Neural cell (in vitro differentiated cells): ENCODE data around the gene SLC6A6. TPM values are rescaled to one million over a fixed set of nuclear protein-coding genes. Genes with fewer than 3 reads are reported as not detected.

Source experiments
- H2AFZ ChIP-seq: fragments of 200-600, 300-800 bp; sonication (generic), shearing (Covaris generic); 2 replicates; pipeline ENCODE4 v1.6.0; 2014; ENCODE audit warnings: low read depth, mild to moderate bottlenecking, antibody characterized with exemption, low read length, moderate library complexity
- H3F3A ChIP-seq: fragments of 200-600 bp; shearing (Covaris generic); 2 replicates; pipeline ENCODE4 v1.6.1; 2016; ENCODE audit warnings: mild to moderate bottlenecking, moderate library complexity, mixed read lengths, antibody characterized with exemption, low read length; ENCODE audit not compliant: insufficient read depth, poor library complexity, severe bottlenecking
- H3K27ac ChIP-seq: fragments of 200-600, 300-800 bp; sonication (generic), shearing (Covaris generic); 2 replicates; pipeline ENCODE4 v1.5.1; 2014; ENCODE audit warnings: mild to moderate bottlenecking, low read length, moderate library complexity
- H3K27me3 ChIP-seq: fragments of 300-800, 200-600 bp; sonication (generic), shearing (Covaris generic); 2 replicates; pipeline ENCODE4 v1.6.0; 2014; ENCODE audit warnings: mild to moderate bottlenecking, low read depth, low read length, moderate library complexity; ENCODE audit not compliant: insufficient read depth
- H3K36me3 ChIP-seq: fragments of 300-800, 200-600 bp; sonication (generic), shearing (Covaris generic); 2 replicates; pipeline ENCODE4 v1.5.1; 2014; ENCODE audit warnings: mild to moderate bottlenecking, antibody characterized with exemption, low read length, moderate library complexity; ENCODE audit not compliant: insufficient read depth
- H3K4me2 ChIP-seq: fragments of 300-800, 200-600 bp; sonication (generic), shearing (Covaris generic); 2 replicates; pipeline ENCODE4 v1.6.0; 2014; ENCODE audit warnings: mild to moderate bottlenecking, low read length
- H3K4me3 ChIP-seq: fragments of 300-800, 200-600 bp; sonication (generic), shearing (Covaris generic); 2 replicates; pipeline ENCODE4 v1.5.1; 2014; ENCODE audit warnings: mild to moderate bottlenecking, low read length, moderate library complexity
- H3K79me2 ChIP-seq: fragments of 200-600 bp; shearing (Covaris generic); replicated peaks from 2 replicates; pipeline ENCODE4 v1.6.0; 2014; ENCODE audit warnings: mild to moderate bottlenecking, low read length, moderate library complexity; ENCODE audit not compliant: insufficient read depth
- H3K9ac ChIP-seq: fragments of 300-800, 200-600 bp; sonication (generic), shearing (Covaris generic); 2 replicates; pipeline ENCODE4 v1.6.1; 2016; ENCODE audit warnings: mild to moderate bottlenecking, low read length, mixed read lengths
- H3K9me2 ChIP-seq: fragments of 200-600 bp; shearing (Covaris generic); 2 replicates; pipeline ENCODE4 v1.6.1; 2016; ENCODE audit warnings: mild to moderate bottlenecking, low read length, mixed read lengths; ENCODE audit not compliant: insufficient read depth
- H3K9me3 ChIP-seq: fragments of 200-600, 300-800 bp; sonication (generic), shearing (Covaris generic); 2 replicates; pipeline ENCODE4 v1.6.1; 2016; ENCODE audit warnings: mild to moderate bottlenecking, mixed run types, low read length, moderate library complexity, mixed read lengths
- H4K20me1 ChIP-seq: fragments of 200-600 bp; shearing (Covaris generic); 2 replicates; pipeline ENCODE4 v1.6.1; 2016; ENCODE audit warnings: mild to moderate bottlenecking, mixed run types; ENCODE audit not compliant: insufficient read depth
- EP300 ChIP-seq: fragments of 450-650 bp; conservative IDR thresholded peaks from 2 replicates; pipeline ENCODE4 v1.6.1; 2014; ENCODE audit warnings: antibody characterized with exemption, mild to moderate bottlenecking, moderate library complexity; ENCODE audit not compliant: poor library complexity, severe bottlenecking
- EZH2 ChIP-seq: fragments of 200-600, 300-800 bp; shearing (Covaris generic), sonication (generic); IDR thresholded peaks from 2 replicates; pipeline ENCODE4 v1.6.1; 2014; ENCODE audit warnings: antibody characterized with exemption, low read length, borderline replicate concordance, mild to moderate bottlenecking; ENCODE audit not compliant: insufficient read depth, poor library complexity, severe bottlenecking
- MXI1 ChIP-seq: fragments of 450-650 bp; conservative IDR thresholded peaks from 2 replicates; pipeline ENCODE4 v1.6.1; 2014; ENCODE audit warnings: antibody characterized with exemption, mild to moderate bottlenecking; ENCODE audit not compliant: poor library complexity, severe bottlenecking
- POLR2AphosphoS5 ChIP-seq: IDR thresholded peaks from 2 replicates; pipeline ENCODE4 v1.6.1; 2012
- RAD21 ChIP-seq: fragments of 450-650 bp; conservative IDR thresholded peaks from 2 replicates; pipeline ENCODE4 v1.6.1; 2014; ENCODE audit warnings: antibody characterized with exemption, mild to moderate bottlenecking, moderate library complexity
- SMC3 ChIP-seq: fragments of 450-650 bp; conservative IDR thresholded peaks from 2 replicates; pipeline ENCODE4 v1.6.1; 2014; ENCODE audit warnings: antibody characterized with exemption, mild to moderate bottlenecking, moderate library complexity; ENCODE audit not compliant: poor library complexity
- TAF1 ChIP-seq: IDR thresholded peaks from 2 replicates; pipeline ENCODE4 v1.6.1; 2012; ENCODE audit warnings: low read depth
- polyA plus RNA-seq: library from polyadenylated mRNA; depleted of rRNA; stranded (reverse); fragments of >200 nt; gene quantifications from 2 replicates; pipeline ENCODE4 v1.2.3, GENCODE V29; 2014
- TF ChIP-seq, protein P1 (sequence below): fragments of 450-650 bp; IDR thresholded peaks from 2 replicates; pipeline ENCODE4 v1.5.1; 2014; ENCODE audit warnings: antibody characterized with exemption, mild to moderate bottlenecking, moderate library complexity; ENCODE audit not compliant: poor library complexity, severe bottlenecking
- TF ChIP-seq, protein P2 (sequence below): IDR thresholded peaks from 2 replicates; pipeline ENCODE4 v1.6.1; 2012; ENCODE audit warnings: borderline replicate concordance

Gene SLC6A6
- polyA plus RNA-seq, 1 donor from 2014 or later = 15.9 TPM

DNA sequence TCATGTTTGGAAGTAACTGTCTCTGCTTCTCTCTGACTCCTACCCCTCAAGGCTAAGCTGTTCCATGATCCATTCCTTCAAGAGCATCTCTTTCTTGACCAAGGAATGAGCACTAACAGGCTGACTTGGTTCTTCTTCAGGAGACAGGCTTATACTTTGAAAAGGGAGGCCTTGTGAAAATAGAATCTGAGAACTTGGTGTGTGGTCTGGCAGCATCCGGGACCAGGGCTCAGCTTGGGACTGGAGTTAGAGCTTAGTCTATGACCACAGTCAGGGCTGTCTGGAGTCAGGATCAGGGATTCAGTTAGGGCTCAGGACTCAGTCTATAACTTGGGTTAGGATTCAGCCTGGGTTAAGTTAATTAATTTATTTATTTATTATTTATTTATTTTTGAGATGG lies 44.9 kb upstream of the SLC6A6 start:
- Histone ChIP-seq H2AFZ (no peak overlapping the region), H3K4me3 (no peak overlapping the region), H3K9ac (no peak overlapping the region), H3K36me3 (no peaks in the 10 kb centered on the region), H3K27me3 (no peaks in the 10 kb centered on the region), H3F3A (no peaks in the 10 kb centered on the region), H3K9me2 (no peaks in the 10 kb centered on the region), H3K9me3 (no peaks in the 10 kb centered on the region), H3K4me2 (no peak overlapping the region), H4K20me1 (no peaks in the 10 kb centered on the region), H3K79me2 (no peaks in the 10 kb centered on the region), H3K27ac (no peak overlapping the region)
- no peak for TF ChIP-seq MXI1
- TF ChIP-seq, protein P1, sequence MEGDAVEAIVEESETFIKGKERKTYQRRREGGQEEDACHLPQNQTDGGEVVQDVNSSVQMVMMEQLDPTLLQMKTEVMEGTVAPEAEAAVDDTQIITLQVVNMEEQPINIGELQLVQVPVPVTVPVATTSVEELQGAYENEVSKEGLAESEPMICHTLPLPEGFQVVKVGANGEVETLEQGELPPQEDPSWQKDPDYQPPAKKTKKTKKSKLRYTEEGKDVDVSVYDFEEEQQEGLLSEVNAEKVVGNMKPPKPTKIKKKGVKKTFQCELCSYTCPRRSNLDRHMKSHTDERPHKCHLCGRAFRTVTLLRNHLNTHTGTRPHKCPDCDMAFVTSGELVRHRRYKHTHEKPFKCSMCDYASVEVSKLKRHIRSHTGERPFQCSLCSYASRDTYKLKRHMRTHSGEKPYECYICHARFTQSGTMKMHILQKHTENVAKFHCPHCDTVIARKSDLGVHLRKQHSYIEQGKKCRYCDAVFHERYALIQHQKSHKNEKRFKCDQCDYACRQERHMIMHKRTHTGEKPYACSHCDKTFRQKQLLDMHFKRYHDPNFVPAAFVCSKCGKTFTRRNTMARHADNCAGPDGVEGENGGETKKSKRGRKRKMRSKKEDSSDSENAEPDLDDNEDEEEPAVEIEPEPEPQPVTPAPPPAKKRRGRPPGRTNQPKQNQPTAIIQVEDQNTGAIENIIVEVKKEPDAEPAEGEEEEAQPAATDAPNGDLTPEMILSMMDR = no peak
- TF ChIP-seq, protein P2, sequence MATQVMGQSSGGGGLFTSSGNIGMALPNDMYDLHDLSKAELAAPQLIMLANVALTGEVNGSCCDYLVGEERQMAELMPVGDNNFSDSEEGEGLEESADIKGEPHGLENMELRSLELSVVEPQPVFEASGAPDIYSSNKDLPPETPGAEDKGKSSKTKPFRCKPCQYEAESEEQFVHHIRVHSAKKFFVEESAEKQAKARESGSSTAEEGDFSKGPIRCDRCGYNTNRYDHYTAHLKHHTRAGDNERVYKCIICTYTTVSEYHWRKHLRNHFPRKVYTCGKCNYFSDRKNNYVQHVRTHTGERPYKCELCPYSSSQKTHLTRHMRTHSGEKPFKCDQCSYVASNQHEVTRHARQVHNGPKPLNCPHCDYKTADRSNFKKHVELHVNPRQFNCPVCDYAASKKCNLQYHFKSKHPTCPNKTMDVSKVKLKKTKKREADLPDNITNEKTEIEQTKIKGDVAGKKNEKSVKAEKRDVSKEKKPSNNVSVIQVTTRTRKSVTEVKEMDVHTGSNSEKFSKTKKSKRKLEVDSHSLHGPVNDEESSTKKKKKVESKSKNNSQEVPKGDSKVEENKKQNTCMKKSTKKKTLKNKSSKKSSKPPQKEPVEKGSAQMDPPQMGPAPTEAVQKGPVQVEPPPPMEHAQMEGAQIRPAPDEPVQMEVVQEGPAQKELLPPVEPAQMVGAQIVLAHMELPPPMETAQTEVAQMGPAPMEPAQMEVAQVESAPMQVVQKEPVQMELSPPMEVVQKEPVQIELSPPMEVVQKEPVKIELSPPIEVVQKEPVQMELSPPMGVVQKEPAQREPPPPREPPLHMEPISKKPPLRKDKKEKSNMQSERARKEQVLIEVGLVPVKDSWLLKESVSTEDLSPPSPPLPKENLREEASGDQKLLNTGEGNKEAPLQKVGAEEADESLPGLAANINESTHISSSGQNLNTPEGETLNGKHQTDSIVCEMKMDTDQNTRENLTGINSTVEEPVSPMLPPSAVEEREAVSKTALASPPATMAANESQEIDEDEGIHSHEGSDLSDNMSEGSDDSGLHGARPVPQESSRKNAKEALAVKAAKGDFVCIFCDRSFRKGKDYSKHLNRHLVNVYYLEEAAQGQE = no peak
- TF ChIP-seq EP300 = no peak
- no peak for TF ChIP-seq SMC3
- TF ChIP-seq RAD21 = no peak
- TF ChIP-seq EZH2 = no peak
- TF ChIP-seq TAF1 = no peak
- TF ChIP-seq POLR2AphosphoS5 = no peak

DNA sequence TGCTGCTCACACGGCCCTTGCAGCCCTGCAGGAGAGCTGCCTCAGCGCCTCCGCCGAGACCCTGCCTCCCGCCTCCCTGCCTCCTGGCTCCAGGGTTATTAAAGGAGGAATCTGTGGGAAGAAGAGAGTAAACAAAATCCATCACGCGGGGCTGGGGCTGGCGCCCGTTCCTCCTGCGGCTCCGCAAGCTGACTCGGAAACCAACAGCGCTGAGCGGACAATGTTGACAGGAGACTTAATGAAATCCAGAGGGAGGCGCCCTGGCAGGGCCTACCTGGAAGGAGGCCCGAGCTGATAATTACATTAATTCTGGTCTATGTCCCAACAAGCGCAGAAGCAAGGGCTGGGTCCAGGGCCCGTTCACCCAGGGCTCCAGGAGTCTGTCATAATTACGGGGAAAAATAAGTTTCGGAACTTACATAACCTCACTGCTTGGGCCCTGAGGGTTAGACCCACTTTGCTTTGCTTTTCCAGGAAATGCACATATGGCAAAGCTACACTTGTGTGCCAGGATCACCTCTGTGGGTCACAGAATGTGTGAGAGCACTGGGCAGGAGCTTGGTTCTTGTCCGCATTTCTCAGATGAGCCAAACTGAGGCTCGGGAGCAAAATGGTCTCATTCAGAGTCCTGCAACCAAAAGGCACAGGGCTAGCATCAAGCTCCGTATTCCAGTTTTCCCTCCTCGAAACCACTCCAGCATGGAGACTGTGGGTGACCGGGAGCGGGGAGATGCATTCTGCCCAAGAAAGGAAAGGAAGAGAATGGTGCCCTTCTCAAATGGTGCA lies 43.8 kb upstream of the SLC6A6 start:
- Histone ChIP-seq H3K27ac (no peak overlapping the region), H3F3A (no peaks in the 10 kb centered on the region), H3K79me2 (no peaks in the 10 kb centered on the region), H3K9me2 (no peaks in the 10 kb centered on the region), H2AFZ (no peak overlapping the region), H4K20me1 (no peaks in the 10 kb centered on the region), H3K9ac (no peak overlapping the region), H3K4me3 (no peak overlapping the region), H3K9me3 (no peaks in the 10 kb centered on the region), H3K4me2 (no peak overlapping the region), H3K27me3 (no peaks in the 10 kb centered on the region), H3K36me3 (no peaks in the 10 kb centered on the region)
- TF ChIP-seq RAD21 = no peak
- TF ChIP-seq, protein P2 = no peak
